Measurements from ENCODE around the gene SLC1A2.

SLC1A2 gene

GRCh38 chr11:35363854-35364780, 55.2 kb downstream of the SLC1A2 start:
- H3K4me3 ChIP-seq (ENCODE audit: low read length, poor library complexity, severe bottlenecking), result no peak overlapping the region
- H3K4me2 ChIP-seq (ENCODE audit: low read depth, low read length, poor library complexity, severe bottlenecking), result no peak overlapping the region
- no peak overlapping the region for H2AFZ ChIP-seq (ENCODE audit: low read length)

DNA sequence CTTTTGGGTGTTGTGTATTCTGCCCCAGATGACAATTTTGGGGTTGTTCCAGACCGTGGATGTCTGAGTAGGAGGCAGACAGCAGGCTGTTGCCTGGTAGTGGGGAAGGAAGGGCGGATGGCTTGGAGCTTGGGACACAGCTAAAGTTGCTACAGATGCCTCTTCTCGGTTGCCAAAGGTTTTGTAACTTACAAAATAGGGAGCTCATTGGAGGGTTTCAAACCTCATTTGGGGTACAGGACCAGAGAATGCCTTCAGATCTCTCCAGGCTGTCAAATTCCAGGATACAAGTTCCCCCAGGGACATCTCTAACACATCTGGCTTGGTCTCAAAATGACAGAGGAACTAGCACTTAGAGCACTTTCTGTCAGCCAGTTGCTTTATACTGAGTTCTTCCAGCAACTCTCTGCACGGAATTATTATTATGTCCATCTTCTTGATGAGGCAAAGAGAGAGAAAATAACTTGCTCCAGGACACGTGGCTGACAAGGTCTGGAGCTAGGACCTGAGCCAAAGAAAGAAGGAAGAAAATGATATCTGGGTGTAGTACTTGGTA, 56.0 kb downstream of the SLC1A2 start:
- no peak overlapping the region for H3K4me2 ChIP-seq (ENCODE audit: low read depth, low read length, poor library complexity, severe bottlenecking)

More at GRCh38 chr11:35363854-35364780, 55.2 kb downstream of the SLC1A2 start:
- H3F3A ChIP-seq (ENCODE audit: low read depth), result no peaks in the 10 kb centered on the region
- TF ChIP-seq CTCF (conservative IDR thresholded peaks at IDR 0.05; ENCODE audit: low read length) (no peak), EZH2phosphoT487 (IDR thresholded peaks at IDR 0.05; ENCODE audit: borderline replicate concordance) (no peak)
- H3K9ac ChIP-seq (ENCODE audit: low read depth, low read length, poor library complexity, severe bottlenecking), result no peak overlapping the region
- H3K9me3 ChIP-seq (ENCODE audit: insufficient read depth, low read depth, low read length), result no peaks in the 10 kb centered on the region
- H3K4me1 ChIP-seq (ENCODE audit: insufficient read depth, low read length, poor library complexity, severe bottlenecking), result no peaks in the 10 kb centered on the region
- H3K36me3 ChIP-seq (ENCODE audit: insufficient read depth, low read length), result no peaks in the 10 kb centered on the region
- no peaks in the 10 kb centered on the region for H3K9me2 ChIP-seq (replicated peaks; ENCODE audit: low read depth, low read length)
- H3K79me2 ChIP-seq (ENCODE audit: insufficient read depth, low read length), result no peaks in the 10 kb centered on the region
- H3K27me3 ChIP-seq (ENCODE audit: insufficient read depth, low read length, poor library complexity, severe bottlenecking), result no peaks in the 10 kb centered on the region
- no peaks in the 10 kb centered on the region for H4K20me1 ChIP-seq (ENCODE audit: insufficient read depth, low read length, poor library complexity, severe bottlenecking)

GRCh38 chr11:35362521-35362980, 56.8 kb downstream of the SLC1A2 start:
- Histone ChIP-seq H3K36me3 (ENCODE audit: insufficient read depth, low read length) (no peaks in the 10 kb centered on the region), H3K9me2 (replicated peaks; ENCODE audit: low read depth, low read length) (no peaks in the 10 kb centered on the region), H4K20me1 (ENCODE audit: insufficient read depth, low read length, poor library complexity, severe bottlenecking) (no peaks in the 10 kb centered on the region), H3K4me3 (ENCODE audit: low read length, poor library complexity, severe bottlenecking) (no peak overlapping the region), H3F3A (ENCODE audit: low read depth) (no peaks in the 10 kb centered on the region), H3K4me2 (ENCODE audit: low read depth, low read length, poor library complexity, severe bottlenecking) (no peak overlapping the region), H2AFZ (ENCODE audit: low read length) (no peak overlapping the region), H3K27me3 (ENCODE audit: insufficient read depth, low read length, poor library complexity, severe bottlenecking) (no peaks in the 10 kb centered on the region), H3K9ac (ENCODE audit: low read depth, low read length, poor library complexity, severe bottlenecking) (no peak overlapping the region), H3K4me1 (ENCODE audit: insufficient read depth, low read length, poor library complexity, severe bottlenecking) (no peaks in the 10 kb centered on the region), H3K9me3 (ENCODE audit: insufficient read depth, low read depth, low read length) (no peaks in the 10 kb centered on the region), H3K79me2 (ENCODE audit: insufficient read depth, low read length) (no peaks in the 10 kb centered on the region)
- TF ChIP-seq CTCF (conservative IDR thresholded peaks at IDR 0.05; ENCODE audit: low read length) (0 out of 2 replicates have a peak, but pooled peaks have one; percentile 21), EZH2phosphoT487 (IDR thresholded peaks at IDR 0.05; ENCODE audit: borderline replicate concordance) (no peak)

More for the DNA sequence above, 56.0 kb downstream of the SLC1A2 start:
- no peaks in the 10 kb centered on the region for H3K36me3 ChIP-seq (ENCODE audit: insufficient read depth, low read length)
- H3F3A ChIP-seq (ENCODE audit: low read depth), result no peaks in the 10 kb centered on the region
- no peaks in the 10 kb centered on the region for H3K27me3 ChIP-seq (ENCODE audit: insufficient read depth, low read length, poor library complexity, severe bottlenecking)
- H3K9ac ChIP-seq (ENCODE audit: low read depth, low read length, poor library complexity, severe bottlenecking), result no peak overlapping the region
- no peaks in the 10 kb centered on the region for H3K79me2 ChIP-seq (ENCODE audit: insufficient read depth, low read length)
- no peak for TF ChIP-seq CTCF (conservative IDR thresholded peaks at IDR 0.05; ENCODE audit: low read length)
- TF ChIP-seq EZH2phosphoT487 (IDR thresholded peaks at IDR 0.05; ENCODE audit: borderline replicate concordance), result no peak
- no peaks in the 10 kb centered on the region for H3K9me3 ChIP-seq (ENCODE audit: insufficient read depth, low read depth, low read length)
- H2AFZ ChIP-seq (ENCODE audit: low read length), result no peak overlapping the region
- H4K20me1 ChIP-seq (ENCODE audit: insufficient read depth, low read length, poor library complexity, severe bottlenecking), result no peaks in the 10 kb centered on the region
- no peaks in the 10 kb centered on the region for H3K9me2 ChIP-seq (replicated peaks; ENCODE audit: low read depth, low read length)
- H3K4me3 ChIP-seq (ENCODE audit: low read length, poor library complexity, severe bottlenecking), result no peak overlapping the region
- no peaks in the 10 kb centered on the region for H3K4me1 ChIP-seq (ENCODE audit: insufficient read depth, low read length, poor library complexity, severe bottlenecking)

All from Loucy (cell line).